Measurements from ENCODE around the gene CACNA2D4.
A peak's percentile ranks its signal among the peaks of the same experiment; 100 is the strongest.

CACNA2D4 gene

DNA sequence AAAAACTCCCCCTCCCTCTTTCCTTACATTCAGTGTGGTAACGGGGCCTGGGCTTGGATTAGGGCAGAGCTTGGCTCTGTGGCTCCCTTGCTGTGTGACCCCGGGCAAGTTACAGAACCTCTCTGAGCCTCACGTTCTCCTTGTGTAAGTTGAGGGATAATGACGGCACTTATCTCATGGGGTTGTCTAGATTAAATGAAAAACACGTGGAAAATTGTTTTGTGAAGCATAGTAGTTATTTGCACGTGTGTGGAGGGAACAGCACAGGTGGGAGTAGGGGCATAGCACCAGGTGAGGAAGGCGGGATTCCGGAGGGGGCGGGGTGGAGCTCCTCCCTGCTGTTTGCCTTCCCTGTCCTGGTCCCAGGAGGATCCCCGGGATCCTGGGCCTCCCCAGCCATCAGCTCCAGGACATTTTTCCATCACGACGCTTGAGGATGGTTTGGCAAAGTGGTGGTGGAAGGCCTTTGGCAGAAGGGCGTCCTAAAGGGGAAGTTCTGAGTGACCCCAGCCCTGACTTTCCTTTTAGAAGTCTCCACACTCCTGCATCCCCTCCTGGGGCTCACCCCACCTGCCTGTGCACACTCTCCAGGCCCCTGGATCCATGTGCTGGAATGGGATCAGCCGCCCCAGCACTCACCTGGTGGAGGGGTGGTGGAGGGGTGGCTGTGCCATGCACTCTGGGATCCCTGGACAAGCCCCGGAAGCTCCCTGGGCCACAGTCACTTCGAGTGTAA, 75.4 kb downstream of the CACNA2D4 start:
- DNase-seq: no peak

DNA sequence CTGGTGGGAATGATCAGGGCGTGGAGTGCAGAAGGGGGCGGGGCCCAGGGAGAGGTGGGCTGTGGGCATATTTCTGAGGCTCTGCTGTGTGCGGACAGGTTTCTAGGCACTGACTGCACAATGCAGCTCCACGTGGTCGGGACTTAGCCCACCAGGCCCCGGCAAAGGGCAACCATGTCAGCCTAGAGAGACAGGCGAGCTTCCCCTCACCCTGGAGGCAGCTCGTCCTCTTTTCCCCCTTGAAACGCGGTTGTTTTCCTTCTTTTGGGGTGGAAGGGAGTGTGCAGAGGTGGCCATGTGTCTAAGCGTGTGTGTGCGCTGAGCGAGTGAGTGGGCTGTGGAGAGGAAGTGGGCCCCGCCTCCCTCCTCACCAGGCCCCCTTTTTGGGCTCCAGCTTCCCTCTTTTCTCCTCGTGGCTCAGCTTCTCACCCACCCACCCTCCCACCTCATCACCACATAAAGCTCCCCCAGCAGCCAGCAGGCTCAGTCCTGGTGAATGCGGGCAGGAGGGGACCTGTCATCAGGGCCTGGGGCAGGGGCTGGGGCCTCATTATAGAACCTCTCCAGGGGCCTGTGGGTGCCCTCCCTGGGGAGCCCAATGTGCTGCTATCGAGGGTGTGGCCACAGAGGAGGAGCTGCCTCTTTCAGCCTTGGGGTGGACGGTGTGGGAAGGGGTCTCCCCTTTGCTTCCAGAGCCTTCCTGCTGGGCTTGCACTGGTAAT, 76.1 kb downstream of the CACNA2D4 start:
- DNase-seq: no peak

DNA sequence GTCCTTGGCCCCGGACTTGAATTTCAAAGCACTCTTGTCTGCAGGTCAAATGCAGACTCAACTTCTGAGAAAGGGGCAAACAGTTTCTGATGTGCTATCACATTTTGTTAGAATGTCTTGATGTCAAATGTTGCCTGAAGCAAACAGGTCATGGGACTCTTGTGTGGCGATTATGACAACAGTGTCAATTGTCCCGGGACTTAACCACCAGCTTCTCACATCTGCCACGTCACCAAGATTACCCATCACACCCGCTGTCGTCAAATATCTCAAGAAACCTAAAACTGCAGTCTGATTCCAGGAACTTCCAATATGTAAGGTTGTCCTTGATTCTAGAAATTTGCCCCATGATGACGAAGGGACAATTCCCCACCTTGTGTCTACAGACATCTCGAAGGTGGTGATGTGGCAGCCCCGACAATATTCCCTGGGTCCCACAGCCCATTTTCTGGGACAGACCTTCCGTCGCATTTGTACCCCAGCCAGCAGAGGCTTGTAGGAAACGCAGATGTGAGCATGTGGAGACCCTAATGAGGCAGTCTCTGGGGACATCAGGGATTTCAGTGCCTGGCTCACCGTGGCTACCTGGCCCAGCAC, 76.8 kb downstream of the CACNA2D4 start:
- DNase-seq: no peak

DNA sequence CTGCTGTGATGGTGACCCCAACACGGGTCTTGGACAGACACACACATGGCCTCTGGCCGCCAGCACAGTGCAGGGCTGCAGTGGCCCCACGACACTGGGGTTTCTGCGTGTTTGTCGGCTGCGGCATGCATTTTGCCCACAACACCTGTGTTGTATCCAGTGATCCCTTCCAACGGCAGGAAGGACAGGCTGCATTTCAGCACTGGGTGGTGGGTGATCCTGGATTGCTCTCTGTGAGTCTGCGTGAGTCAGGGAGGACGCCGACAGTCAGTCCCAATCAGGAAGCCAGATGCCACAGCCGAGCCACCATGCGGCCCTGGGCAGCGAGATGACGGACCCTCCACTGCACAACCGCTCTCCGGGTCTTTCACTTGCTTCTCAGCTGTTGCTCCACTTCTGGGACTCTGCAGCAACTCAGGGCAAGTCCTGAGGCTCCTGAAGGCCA, 77.4 kb downstream of the CACNA2D4 start:
- no peak for DNase-seq

DNA sequence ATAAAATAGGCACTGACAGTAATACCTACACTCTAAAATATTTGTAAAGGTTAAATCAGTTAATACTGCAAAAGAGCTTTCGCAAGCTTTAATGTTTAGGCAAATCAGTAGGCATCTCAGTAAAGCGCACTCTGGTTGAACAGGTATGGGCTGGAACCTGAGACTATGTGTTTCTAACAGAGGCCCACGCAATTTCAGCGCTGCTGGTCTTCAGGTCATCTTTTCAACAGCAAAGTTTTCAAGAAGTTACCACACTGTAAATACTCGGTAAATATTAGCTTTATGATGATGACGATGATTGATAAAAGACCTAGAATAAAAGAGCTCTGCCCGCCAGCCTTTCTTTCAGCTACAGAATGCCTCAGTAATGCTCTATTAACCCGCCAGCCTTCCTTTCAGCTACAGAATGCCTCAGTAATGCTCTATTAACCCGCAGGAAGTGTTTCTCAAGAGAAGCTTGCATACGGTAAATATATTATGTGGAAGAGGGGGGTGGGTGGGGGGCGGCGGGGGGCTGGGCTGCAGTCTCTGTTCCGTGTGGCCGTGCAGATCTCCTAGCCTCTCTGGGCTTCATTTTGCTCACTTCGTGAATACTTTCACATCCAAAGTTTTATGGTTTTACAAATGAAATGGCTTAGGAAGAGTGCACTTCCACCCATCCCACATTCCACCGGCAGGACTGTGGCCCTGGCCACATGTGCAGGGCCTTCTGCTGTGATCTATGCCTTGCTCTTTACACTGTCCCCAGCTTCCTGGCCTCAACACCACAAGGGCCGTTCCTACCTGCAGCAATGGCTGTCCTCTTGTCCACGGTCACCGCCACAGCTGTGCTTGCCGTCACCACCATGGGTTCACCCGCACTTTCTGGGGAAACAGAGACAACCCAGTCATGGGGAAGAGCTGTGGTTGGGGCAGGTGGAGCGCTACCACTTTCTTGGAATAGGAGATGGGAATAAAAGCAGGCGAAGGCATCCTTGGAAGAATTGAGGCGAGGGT, 78.2 kb downstream of the CACNA2D4 start:
- DNase-seq: no peak

DNA sequence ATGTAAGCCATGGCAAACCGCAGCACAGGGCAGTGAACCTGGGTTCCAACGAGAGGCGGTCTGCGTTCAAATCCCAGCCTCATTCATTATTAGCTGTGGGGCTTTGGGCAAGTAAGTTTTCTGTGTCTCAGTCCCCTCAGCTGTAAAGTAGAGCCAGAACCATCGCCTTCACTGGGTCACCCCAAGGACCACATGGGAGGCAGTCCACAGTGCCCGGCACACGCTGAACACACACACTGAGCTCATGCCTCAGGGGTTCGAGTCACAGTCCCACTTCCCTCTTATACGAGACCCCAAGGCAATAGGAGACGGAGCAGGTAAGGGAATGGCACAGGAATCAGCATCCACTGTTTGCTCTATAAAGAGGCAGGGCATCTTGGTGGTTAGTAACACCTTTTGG, 79.0 kb downstream of the CACNA2D4 start:
- DNase-seq: no peak

DNA sequence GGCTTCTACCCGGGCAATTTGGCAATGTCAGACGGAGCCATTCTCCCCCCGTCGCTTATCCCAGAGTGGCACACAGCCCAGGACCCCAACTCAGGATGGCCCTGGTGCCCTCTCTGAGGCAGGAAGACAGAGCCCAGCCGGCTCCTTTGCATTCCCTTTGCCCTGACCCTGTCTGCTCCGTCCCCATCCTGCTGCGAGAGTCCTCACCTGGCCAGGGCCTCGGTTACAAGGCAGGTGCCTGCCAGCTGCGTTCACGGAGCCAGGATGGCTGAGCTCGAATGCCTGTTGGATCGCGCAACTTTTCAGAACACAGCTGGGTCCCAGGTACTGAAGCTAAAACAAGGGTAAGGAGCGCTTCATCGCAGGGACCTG, 79.5 kb downstream of the CACNA2D4 start:
- DNase-seq: no peak

DNA sequence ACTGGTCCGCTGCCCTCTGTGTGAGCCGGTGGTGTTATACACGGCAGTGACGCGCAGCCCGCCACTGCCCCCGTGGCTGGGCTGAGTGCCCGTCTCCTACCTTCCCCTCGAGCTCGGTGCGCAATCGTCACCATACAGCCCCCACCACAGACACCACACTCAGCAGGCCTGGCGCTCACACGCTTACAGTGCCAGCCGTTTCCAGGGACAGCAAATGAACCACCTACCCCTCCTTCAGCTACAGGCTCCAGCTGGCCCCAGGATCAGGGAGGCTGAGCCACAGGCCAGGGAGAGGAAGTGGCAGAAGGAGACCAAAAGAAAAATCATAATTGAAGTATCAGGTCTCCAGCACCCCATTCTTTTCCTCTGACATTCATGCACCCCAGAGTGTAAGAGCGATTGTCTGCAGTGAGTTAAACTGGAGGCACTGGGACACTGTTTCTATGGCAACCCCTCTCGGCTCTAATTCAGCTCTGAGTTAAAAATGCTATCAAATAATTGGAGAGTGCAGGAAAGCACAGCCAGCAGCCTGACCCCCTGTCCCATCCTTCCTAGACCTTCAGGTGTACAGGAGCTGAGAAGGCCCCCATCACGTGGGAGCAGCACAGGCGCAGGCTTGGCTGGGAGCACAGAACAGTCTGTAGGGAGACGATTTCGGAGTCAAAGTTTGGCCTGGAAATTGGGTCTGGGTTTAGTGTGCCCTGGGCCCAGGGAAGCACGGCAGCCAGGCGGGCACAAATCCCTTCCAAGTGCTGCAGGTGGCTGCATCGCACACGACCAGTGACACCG, 80.1 kb downstream of the CACNA2D4 start:
- DNase-seq: no peak

DNA sequence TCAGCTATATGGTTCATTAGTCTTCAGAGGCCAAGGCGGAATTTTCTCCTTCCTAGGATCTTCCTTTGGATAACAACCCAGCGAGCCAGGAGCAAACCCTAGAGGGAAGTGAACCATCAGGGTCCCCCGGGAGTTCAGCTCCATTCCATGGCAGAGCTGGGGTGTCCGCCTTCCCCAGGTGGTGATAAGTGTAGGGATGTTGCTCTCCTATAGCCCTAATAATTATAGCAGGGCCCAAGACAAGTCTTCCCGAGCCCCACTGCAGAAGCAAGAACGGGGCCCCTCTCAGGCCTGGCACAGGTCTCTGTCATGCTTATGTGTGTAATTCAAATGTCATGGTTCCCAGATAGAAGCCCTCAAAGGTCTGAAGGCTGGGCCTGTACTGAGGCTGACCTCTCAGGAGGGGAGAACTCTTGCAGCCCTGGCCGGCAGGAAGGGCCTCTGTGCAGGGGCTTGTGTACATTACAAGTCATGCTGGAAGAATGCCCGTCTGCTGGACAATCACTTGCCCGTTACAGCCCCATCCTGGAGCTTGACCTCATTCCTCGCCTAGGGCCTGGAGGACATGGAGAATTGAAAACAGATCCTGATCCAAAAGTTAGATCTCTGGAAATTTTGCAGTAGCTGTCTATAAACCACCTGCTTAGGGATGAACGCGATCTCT, 80.8 kb downstream of the CACNA2D4 start:
- DNase-seq: no peak

DNA sequence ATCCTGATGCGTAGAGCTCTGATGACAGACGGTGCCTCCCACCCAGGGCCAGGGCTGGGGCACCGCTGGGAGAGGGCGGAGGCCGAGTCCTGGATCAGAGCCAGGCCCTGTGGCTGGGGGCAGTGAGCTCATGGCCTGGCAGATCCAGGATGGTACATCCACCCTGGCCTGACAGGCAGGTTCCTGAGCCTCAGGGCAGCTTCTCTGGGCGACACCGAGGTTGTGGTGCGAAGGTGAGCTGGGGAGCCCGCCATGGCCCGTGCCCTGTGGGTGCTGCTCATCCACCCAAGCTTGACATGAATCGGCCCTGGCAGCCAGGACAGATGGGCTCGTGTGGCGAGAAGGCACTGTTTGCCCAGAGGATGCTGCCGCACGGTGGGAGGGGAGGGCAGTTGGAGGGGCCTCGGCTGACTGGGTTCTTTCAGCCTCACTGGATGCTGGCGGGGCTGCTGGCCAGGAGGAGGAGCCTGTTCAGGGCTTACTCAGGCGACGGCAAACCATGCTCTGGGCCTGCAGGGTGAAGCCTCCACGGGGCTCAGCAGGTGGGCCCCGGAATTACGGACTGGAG, 81.5 kb downstream of the CACNA2D4 start:
- peak; percentile 67 for DNase-seq

DNA sequence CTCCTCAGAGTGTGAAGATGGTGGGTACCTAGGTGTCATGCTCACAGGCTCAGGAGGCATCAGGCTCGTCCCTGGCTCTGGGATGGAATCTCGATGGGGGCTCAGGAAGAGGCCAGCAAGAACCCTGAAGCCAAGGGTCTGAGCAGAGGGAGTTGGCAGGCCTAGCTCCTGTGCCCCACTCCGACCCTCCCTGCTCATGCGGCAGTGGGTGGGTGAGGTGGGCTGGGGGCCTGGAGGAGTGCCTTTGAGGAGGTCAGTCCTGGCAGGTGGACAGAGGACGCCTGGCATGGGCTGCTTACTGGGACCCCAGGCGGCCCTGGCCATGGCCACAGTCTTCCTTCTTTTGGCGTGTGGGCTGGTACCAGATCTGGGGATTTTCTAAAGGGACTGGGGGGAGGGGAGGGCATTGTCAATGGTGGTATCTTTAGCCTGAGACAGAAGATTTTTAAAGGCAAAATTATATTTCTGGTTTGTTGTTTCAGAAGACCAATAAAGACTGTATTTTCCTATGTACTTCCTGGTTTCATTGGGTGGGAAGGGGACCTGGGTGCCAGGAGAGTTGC, 82.1 kb downstream of the CACNA2D4 start:
- DNase-seq: no peak

DNA sequence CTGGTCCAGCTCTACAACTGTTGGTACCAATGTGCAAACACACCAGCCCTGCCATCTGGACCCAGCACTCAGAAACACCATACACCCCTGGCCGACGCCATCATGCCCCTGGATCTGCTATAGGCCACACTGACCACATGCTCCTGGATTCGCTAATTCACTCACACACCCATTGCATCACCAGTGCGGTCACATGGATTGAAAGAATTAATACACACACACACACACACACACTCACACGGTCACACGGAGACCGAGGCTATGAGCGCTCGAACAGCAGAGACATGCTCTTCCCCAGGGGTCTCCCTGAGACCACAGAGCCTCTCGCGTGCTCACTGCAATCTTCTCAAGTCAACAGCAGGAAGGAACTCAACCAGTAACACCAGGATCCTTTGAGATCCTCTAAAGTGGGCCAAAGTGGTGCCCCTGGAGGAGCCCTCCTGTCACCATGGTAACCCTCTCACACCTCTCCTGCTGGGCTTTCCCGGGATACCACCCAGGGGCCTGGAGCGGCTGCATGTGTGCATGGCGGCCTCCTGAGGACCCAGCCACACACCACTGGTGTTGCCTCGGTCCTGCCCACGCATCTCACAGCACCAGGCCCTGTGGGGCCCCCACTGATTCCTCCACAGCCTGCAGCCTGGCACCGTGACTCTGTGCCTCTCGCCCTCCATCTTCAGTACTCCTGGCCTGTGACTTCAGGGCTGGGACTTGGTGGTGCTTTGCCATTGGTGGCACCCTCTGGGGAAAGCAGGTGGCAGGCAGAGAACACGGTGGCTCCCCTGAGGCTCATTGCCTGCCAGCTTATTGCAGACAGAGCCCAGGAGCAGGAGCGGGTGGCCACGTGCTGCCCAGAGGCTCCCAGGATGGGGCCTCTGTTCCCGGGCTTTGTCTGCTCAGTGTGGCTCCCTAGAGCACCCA, 83.0 kb downstream of the CACNA2D4 start:
- no peak for DNase-seq

DNA sequence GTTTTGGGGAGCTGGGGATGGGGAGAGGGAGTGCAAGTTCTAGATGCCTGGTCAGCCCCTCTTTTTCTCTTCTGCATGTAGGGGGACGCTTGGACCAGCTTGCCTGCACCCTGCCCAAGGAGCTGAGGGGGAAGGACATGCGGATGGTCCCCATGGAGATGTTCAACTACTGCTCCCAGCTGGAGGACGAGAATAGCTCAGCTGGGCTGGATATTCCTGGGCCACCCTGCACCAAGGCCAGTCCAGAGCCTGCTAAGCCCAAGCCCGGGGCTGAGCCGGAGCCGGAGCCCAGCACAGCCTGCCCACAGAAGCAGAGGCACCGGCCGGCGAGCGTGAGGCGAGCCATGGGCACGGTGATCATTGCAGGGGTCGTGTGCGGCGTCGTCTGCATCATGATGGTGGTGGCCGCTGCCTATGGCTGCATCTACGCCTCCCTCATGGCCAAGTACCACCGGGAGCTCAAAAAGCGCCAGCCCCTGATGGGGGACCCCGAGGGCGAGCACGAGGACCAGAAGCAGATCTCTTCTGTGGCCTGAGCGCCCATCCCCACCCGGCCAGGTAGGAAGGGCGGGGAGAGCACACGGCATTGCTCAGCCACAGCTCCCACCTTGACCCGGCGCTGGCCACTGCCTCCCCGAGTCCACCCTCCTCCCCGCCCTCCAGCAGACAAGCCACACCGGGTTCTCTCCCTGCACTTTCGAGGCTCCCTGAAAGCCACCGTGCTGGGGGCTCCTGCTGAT, 84.1 kb downstream of the CACNA2D4 start:
- no peak for DNase-seq

DNA sequence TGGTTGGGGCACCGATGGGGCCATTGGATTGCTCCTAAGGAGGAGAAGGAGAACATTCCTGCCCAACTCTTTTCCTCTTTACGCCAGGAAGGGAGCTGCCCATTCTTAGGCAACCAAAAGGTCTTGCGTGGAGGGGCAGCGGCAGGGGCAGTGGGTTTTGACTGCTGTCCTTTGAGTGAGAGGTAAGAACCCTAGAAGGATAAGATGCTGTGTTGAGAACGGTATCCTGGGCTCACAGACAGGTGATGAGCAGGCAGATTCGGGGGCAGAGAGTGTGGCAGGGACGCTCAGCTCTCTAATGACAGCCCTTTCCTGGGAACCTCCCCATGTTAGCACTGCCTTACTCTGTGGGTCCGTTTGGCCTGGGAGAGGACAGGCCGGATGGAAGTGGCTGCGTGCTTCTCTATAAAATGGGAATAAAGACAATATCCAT, 84.8 kb downstream of the CACNA2D4 start:
- no peak for DNase-seq

DNA sequence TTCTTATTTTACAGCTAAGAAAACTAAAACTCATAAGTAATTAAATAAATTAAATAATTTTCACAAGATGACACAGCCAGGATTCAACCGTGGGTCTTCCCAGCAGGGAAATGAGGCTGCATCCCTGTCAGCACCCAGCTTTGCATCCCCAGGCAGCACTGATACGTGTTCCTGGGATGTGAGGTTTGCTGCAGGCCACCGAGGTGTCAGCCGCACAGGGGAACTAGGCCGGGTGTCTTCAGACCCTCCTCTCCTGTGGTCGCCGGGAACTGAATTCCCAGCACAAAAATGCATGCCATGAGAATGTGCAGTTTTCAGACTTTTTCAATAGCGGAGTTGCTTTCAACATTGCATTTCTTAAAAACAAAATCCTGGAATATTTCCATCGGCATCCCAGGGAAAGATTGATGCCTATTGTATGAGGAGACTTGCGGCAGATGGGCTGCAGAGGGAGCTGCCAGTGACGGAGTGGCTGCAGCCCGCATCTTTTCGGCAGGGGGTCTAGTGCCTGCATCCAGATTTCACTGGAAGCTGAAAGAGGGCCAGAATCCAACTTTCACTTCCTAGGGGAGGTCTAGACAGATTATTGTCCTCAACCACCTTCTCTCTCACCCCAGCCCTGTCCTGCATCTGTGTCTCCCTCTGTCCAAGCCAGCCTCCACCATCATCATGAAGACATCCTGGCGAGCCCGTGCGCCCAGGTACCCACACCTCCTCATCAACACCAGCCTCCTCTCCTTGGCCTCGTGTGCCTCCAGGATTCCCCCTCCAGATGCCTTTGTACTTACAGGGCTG, 85.5 kb downstream of the CACNA2D4 start:
- no peak for DNase-seq

DNA sequence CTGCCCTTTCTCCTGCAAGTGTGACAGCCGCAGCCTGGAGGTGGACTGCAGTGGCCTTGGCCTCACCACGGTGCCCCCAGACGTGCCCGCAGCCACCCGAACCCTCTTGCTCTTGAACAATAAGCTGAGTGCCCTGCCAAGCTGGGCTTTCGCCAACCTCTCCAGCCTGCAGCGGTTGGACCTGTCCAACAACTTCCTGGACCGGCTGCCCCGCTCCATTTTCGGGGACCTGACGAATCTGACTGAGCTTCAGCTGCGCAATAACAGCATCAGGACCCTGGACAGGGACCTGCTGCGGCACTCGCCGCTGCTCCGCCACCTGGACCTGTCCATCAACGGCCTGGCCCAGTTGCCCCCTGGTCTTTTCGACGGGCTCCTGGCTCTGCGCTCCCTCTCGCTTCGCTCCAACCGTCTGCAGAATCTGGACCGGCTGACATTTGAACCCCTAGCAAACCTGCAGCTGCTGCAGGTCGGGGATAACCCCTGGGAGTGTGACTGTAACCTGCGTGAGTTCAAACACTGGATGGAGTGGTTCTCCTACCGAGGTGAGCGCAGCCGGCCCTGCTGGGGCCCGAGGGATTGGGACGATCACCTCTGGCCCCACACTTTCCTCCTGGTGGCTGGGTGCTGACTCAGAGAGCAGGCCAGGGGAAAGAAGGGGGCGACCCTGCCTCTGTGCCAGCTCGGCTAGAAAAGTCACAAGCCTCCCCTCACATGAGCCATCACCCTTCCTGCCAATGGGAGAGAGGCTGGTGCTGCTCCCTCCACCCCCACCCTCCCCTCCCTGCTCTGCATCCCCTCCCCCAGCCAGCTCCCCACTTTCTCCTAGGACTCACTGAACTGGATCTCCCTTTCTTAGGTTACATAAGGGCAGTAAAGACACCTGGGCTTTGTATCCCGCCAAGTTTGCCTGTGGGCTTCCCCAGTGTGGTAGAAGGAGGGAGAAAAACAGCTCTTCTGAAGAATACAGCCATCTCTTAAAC, 87.2 kb downstream of the CACNA2D4 start:
- DNase-seq: no peak

DNA sequence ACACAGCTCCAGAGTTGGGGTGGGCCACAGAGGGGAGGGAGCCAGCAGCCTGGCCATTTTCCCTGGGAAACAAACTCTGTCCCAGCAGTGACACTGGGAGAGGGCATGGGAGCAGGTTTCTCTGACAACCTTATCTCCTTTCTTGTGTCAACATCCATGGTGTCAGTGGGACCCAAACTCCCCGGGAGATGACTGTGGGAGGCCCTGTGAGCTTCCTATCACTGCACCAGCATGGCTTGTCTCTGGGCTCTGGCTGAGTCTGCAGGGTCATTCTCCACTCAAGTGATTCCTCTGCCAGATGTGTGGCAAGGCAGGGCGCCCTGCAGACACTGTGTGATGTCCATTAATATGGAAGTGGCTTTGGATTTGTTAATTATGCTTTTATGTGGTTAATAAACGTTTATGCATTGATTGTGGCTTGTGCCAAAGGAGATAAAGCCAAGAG, 88.0 kb downstream of the CACNA2D4 start:
- DNase-seq: no peak
